IPS-18c (cell line): ENCODE data around the gene DHRSX.
"Not testable (repeated sequence)": the region's sequence is repeated elsewhere in the genome, so short reads cannot be mapped to it uniquely, and the experiment has no call there.

ENCODE experiments used
- H3K4me3 ChIP-seq: 2 replicates; pipeline ENCODE4 v1.7.0; 2013; ENCODE audit warnings: low read depth, mild to moderate bottlenecking, low read length, moderate library complexity; ENCODE audit not compliant: insufficient read depth
- H3K9me3 ChIP-seq: one replicate; pipeline ENCODE4 v1.6.1; 2013; ENCODE audit warnings: mild to moderate bottlenecking, low read length, moderate library complexity; ENCODE audit not compliant: control insufficient read depth, insufficient read depth

DHRSX gene

GRCh38 chrX:2401590-2402360 lies 99.0 kb downstream of the DHRSX start:
- H3K4me3 ChIP-seq, result no peak overlapping the region
- no peaks in the 10 kb centered on the region for H3K9me3 ChIP-seq

- H3K4me3 ChIP-seq, result no peak overlapping the region
- H3K9me3 ChIP-seq, result no peaks in the 10 kb centered on the region
These were observed 99.6 kb downstream of the DHRSX start for GRCh38 chrX:2401201-2401589.

GRCh38 chrX:2398064-2398656 lies 102.6 kb downstream of the DHRSX start:
- H3K9me3 ChIP-seq, result no peaks in the 10 kb centered on the region
- H3K4me3 ChIP-seq, result no peak overlapping the region

GRCh38 chrX:2397229-2398063 lies 103.3 kb downstream of the DHRSX start:
- no peak overlapping the region for H3K4me3 ChIP-seq
- H3K9me3 ChIP-seq, result no peaks in the 10 kb centered on the region

- Histone ChIP-seq H3K9me3 (no peaks in the 10 kb centered on the region), H3K4me3 (no peak overlapping the region)
These were observed 105.3 kb downstream of the DHRSX start for GRCh38 chrX:2395261-2395992.

- no peaks in the 10 kb centered on the region for H3K9me3 ChIP-seq
- no peak overlapping the region for H3K4me3 ChIP-seq
These were observed 108.7 kb downstream of the DHRSX start for GRCh38 chrX:2391869-2392606.

GRCh38 chrX:2390754-2391153 lies 110.0 kb downstream of the DHRSX start:
- Histone ChIP-seq H3K9me3 (no peaks in the 10 kb centered on the region), H3K4me3 (no peak overlapping the region)

GRCh38 chrX:2389731-2390130 lies 111.0 kb downstream of the DHRSX start:
- not testable (repeated sequence) for H3K4me3 ChIP-seq, H3K9me3 ChIP-seq

GRCh38 chrX:2389324-2389723 lies 111.5 kb downstream of the DHRSX start:
- Histone ChIP-seq H3K4me3 (no peak overlapping the region), H3K9me3 (no peaks in the 10 kb centered on the region)

GRCh38 chrX:2388669-2389068 lies 112.1 kb downstream of the DHRSX start:
- Histone ChIP-seq H3K4me3 (no peak overlapping the region), H3K9me3 (no peaks in the 10 kb centered on the region)

- Histone ChIP-seq H3K4me3 (no peak overlapping the region), H3K9me3 (no peaks in the 10 kb centered on the region)
These were observed 113.0 kb downstream of the DHRSX start for GRCh38 chrX:2387614-2388239.

- Histone ChIP-seq H3K4me3 (no peak overlapping the region), H3K9me3 (peaks cover 3% of the 10 kb centered on the region)
These were observed 115.6 kb downstream of the DHRSX start for GRCh38 chrX:2385224-2385623.

GRCh38 chrX:2384486-2384885 lies 116.3 kb downstream of the DHRSX start:
- Histone ChIP-seq H3K9me3 (peaks cover 3% of the 10 kb centered on the region), H3K4me3 (no peak overlapping the region)

- H3K4me3 ChIP-seq, result no peak overlapping the region
- H3K9me3 ChIP-seq, result peaks cover 3% of the 10 kb centered on the region
These were observed 117.0 kb downstream of the DHRSX start for GRCh38 chrX:2383735-2384134.

- Histone ChIP-seq H3K9me3 (peaks cover 3% of the 10 kb centered on the region), H3K4me3 (no peak overlapping the region)
These were observed 117.6 kb downstream of the DHRSX start for GRCh38 chrX:2383144-2383543.

- H3K9me3 ChIP-seq, H3K4me3 ChIP-seq: not testable (repeated sequence)
These were observed 118.2 kb downstream of the DHRSX start for GRCh38 chrX:2382433-2383048.
